Prostate gland (tissue), 2 donors: Measurements from ENCODE around the gene HBP1. TPM values are rescaled to one million over a fixed set of nuclear protein-coding genes. Genes with fewer than 3 reads are reported as not detected.

Experiments
- DNase-seq: peaks from one replicate; pipeline ENCODE4 v3.0.0-alpha.2; 2019; ENCODE audit warnings: low spot score
- H3K27ac ChIP-seq, 2 donors: fragments of 200-600 bp; sonication (generic); 2 replicates each; pipeline ENCODE4 v1.5.1; 2017 to 2019
- H3K27me3 ChIP-seq: fragments of 200-600 bp; sonication (generic); replicated peaks from 2 replicates; pipeline ENCODE4 v1.5.1; 2019; ENCODE audit not compliant: insufficient read depth
- H3K36me3 ChIP-seq, 2 donors: fragments of 200-600 bp; sonication (generic); 1 replicate in 1 of 2; 2 replicates in 1 of 2; pipeline versions ENCODE4 v1.5.1 to v1.8.1; 2017 to 2019
- H3K4me1 ChIP-seq: fragments of 200-600 bp; sonication (generic); replicated peaks from 2 replicates; pipeline ENCODE4 v1.5.1; 2019
- H3K4me3 ChIP-seq, 2 donors: fragments of 200-600 bp; sonication (generic); 2 replicates each; pipeline ENCODE4 v1.5.1; 2017 to 2019
- H3K9me3 ChIP-seq: fragments of 200-600 bp; sonication (generic); 2 replicates; pipeline ENCODE4 v1.5.1; 2017
- CTCF ChIP-seq, 4 experiments: fragments of 200-600 bp in 2 of 4; fragments of 450-650 bp in 2 of 4; sonication (generic) in 2 of 4; IDR thresholded peaks; 1 replicate in 3 of 4; 2 replicates in 1 of 4; pipeline ENCODE4 v1.5.1; 2016 to 2019; ENCODE audit warnings: antibody characterized with exemption in 4 of 4, mild to moderate bottlenecking in 2 of 4, moderate library complexity in 2 of 4
- POLR2A ChIP-seq: fragments of 450-650 bp; IDR thresholded peaks from one replicate; pipeline ENCODE4 v1.6.1; 2016; ENCODE audit warnings: antibody characterized with exemption, mild to moderate bottlenecking
- POLR2AphosphoS5 ChIP-seq: sonication (generic); formaldehyde crosslinking; IDR thresholded peaks from one replicate; pipeline ENCODE4 v1.6.1; 2017; ENCODE audit warnings: antibody characterized with exemption
- WGBS: methylation state at CpG from one replicate; pipeline ENCODE4 v1.1.5; 2018; 5-methylcytosine and 5-hydroxymethylcytosine counted together
- intact Hi-C: fragments of 100-400 bp; cut with DNase I; formaldehyde crosslinking; loops from one replicate; pipeline ENCODE4 v1.14.2; 2022
- total RNA-seq, 2 donors: library from RNA; depleted of rRNA; stranded (reverse); fragments of >200 nt; gene quantifications; one replicate each; pipeline ENCODE4 v1.1.0, GENCODE V29; 2016

Gene HBP1
- total RNA-seq, 2 donors from 2014 or later = 91.3 to 109 TPM

GRCh38 chr7:107172276-107173032 is 3.7 kb downstream of the HBP1 start:
- Histone ChIP-seq H3K9me3 (no peaks in the 10 kb centered on the region), H3K36me3 (no peaks in the 10 kb centered on the region), H3K27me3 (no peaks in the 10 kb centered on the region), H3K27ac (no peak overlapping the region), H3K4me1 (peaks cover 3% of the 10 kb centered on the region), H3K4me3 (no peak overlapping the region)
- DNase-seq = no peak
- 78% methylated on average over 4 of the region's 4 CpGs for WGBS
- no peak for TF ChIP-seq POLR2A
- no peak for TF ChIP-seq CTCF (IDR thresholded peaks at IDR 0.05)
- TF ChIP-seq POLR2AphosphoS5 = no peak
- intact Hi-C loops = no loop called here

DNA sequence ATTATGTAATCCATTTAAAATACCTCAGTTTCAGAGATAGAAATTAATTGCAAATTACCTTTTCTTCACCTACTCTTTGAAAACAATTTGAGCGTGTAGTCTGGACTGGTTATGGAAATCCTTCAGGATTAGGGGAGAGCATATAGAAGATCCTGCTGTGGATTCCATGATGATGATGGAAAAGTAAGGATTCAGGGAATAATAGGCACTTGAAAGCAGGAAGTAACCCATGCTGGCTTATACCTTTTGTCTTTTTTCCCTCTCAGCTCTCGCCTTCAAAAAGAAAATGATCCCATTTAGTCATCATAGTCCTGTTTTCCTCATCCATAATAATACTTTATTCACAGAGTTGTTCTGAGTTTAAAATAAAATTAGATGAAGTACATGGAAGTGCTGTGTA is 4.4 kb downstream of the HBP1 start:
- Histone ChIP-seq H3K36me3 (no peaks in the 10 kb centered on the region), H3K4me1 (peaks cover 3% of the 10 kb centered on the region), H3K4me3 (no peak overlapping the region), H3K27ac (no peak overlapping the region), H3K9me3 (no peaks in the 10 kb centered on the region), H3K27me3 (no peaks in the 10 kb centered on the region)
- 94% methylated on average over 2 of the region's 2 CpGs for WGBS
- intact Hi-C loops = no loop called here
- no peak for TF ChIP-seq POLR2AphosphoS5
- no peak for TF ChIP-seq CTCF (IDR thresholded peaks at IDR 0.05)
- TF ChIP-seq POLR2A = no peak
- no peak for DNase-seq

- intact Hi-C loops = no loop called here
- Histone ChIP-seq H3K27me3 (no peaks in the 10 kb centered on the region), H3K9me3 (no peaks in the 10 kb centered on the region), H3K36me3 (no peaks in the 10 kb centered on the region), H3K4me3 (no peak overlapping the region), H3K4me1 (peaks cover 3% of the 10 kb centered on the region), H3K27ac (no peak overlapping the region)
- DNase-seq = no peak
- TF ChIP-seq CTCF (IDR thresholded peaks at IDR 0.05) (no peak), POLR2A (no peak), POLR2AphosphoS5 (no peak)
- 66% methylated on average over 4 of the region's 4 CpGs for WGBS
These were observed 5.0 kb downstream of the HBP1 start for GRCh38 chr7:107173691-107174406.

DNA sequence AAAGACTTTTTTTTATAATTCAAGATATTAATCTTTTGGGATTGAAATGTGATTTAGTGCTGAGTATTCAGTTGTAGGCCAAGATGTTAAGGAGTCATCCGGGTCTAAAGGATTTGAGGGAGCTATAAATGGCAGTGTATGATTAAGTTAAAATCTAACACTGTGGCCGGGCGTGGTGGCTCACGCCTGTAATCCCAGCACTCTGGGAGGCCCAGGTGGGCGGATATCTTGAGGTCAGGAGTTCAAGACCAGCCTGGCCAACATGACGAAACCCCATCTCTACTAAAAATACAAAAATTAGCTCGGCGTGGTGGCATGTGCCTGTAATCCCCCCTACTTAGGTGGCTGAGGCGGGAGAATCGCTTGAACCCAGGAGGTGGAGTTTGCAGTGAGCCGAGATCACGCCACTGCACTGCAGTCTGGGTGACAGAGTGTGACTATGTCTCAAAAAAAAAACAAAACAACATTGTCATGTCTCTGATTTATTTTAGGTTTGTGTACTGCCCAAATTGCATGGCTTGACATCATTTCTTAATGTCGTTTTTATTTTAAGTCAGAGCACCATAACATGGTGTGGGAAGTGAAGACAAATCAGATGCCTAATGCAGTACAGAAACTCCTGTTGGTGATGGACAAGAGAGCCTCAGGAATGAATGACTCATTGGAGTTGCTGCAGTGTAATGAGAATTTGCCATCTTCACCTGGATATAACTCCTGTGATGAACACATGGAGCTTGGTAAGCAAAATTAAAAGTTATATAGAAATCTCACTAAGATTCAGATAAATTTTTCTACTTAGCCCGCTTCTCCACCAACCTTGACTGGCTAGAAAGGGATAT is 10.7 kb downstream of the HBP1 start:
- no peak for DNase-seq
- Histone ChIP-seq H3K9me3 (no peaks in the 10 kb centered on the region), H3K27me3 (no peaks in the 10 kb centered on the region), H3K4me1 (peaks cover 5% of the 10 kb centered on the region), H3K27ac (no peak overlapping the region), H3K36me3 (peaks cover 0 to 4% of the 10 kb centered on the region in 2 donors), H3K4me3 (no peak overlapping the region)
- WGBS = 90% methylated on average over 14 of the region's 14 CpGs
- TF ChIP-seq POLR2A (no peak), POLR2AphosphoS5 (no peak), CTCF (IDR thresholded peaks at IDR 0.05) (no peak)
- intact Hi-C loops = no loop called here
